PC-3 (cell line): Measurements from ENCODE around the gene ATP2B2. TPM values are rescaled to one million over a fixed set of nuclear protein-coding genes. Genes with fewer than 3 reads are reported as not detected.

Experiments used
- ATAC-seq: fragments of 200-7000 bp; cut with Tn5 transposase; 2 replicates; pipeline ENCODE4 v1.9.1; 2020; ENCODE audit warnings: mild to moderate bottlenecking, moderate library complexity
- BruUV-seq: library from RNA; stranded (reverse); fragments of 400-500 nt; replicated peaks from 2 replicates; lab custom pipeline; 2021; lab: Mats Ljungman, UMichigan
- CTCF ChIA-PET: fragments of 300-600 bp; sonication (Branson Sonifier 250); formaldehyde crosslinking; loops from one replicate; lab custom pipeline; 2022; ENCODE audit warnings: antibody characterized with exemption; lab: Charles Lee
- POLR2A ChIA-PET: fragments of 300-600 bp; sonication (Branson Sonifier 250); formaldehyde crosslinking; loops from one replicate; lab custom pipeline; 2022; ENCODE audit warnings: antibody characterized with exemption; ENCODE audit not compliant: unreplicated experiment; lab: Charles Lee
- DNase-seq: peaks from one replicate; pipeline ENCODE4 v3.0.0-alpha.2; 2015
- H2AFZ ChIP-seq: fragments of 300-600 bp; sonication (generic); 2 replicates; pipeline ENCODE4 v1.6.0; 2016; ENCODE audit warnings: antibody characterized with exemption, low read length
- H3F3A ChIP-seq: fragments of 300-600 bp; sonication (generic); one replicate; pipeline ENCODE4 v1.6.0; 2017; ENCODE audit warnings: antibody characterized with exemption, low read length, control low read depth, mild to moderate bottlenecking; ENCODE audit not compliant: unreplicated experiment
- H3K27ac ChIP-seq: fragments of 300-600 bp; sonication (generic); 2 replicates; pipeline ENCODE4 v1.5.1; 2016; ENCODE audit warnings: mild to moderate bottlenecking, low read length
- H3K27me3 ChIP-seq: fragments of 300-600 bp; sonication (generic); 2 replicates; pipeline ENCODE4 v1.6.1; 2016; ENCODE audit warnings: low read length, mixed read lengths
- H3K36me3 ChIP-seq: fragments of 300-600 bp; sonication (generic); 2 replicates; pipeline ENCODE4 v1.6.1; 2016; ENCODE audit warnings: low read depth, mixed run types, low read length, mixed read lengths
- H3K4me1 ChIP-seq: fragments of 300-600 bp; sonication (generic); 2 replicates; pipeline ENCODE4 v1.5.1; 2016; ENCODE audit warnings: low read length; ENCODE audit not compliant: insufficient read depth
- H3K4me2 ChIP-seq: fragments of 300-600 bp; sonication (generic); 2 replicates; pipeline ENCODE4 v1.6.0; 2016; ENCODE audit warnings: low read length
- H3K4me3 ChIP-seq: fragments of 300-600 bp; sonication (generic); 2 replicates; pipeline ENCODE4 v1.5.1; 2016; ENCODE audit warnings: mild to moderate bottlenecking, low read length, mixed read lengths
- H3K79me2 ChIP-seq: fragments of 300-600 bp; sonication (generic); 2 replicates; pipeline ENCODE4 v1.6.1; 2017; ENCODE audit warnings: low read length, mixed read lengths
- H3K9ac ChIP-seq: fragments of 300-600 bp; sonication (generic); 2 replicates; pipeline ENCODE4 v1.6.0; 2016; ENCODE audit warnings: mild to moderate bottlenecking, low read length
- H3K9me2 ChIP-seq: fragments of 300-600 bp; sonication (generic); replicated peaks from 2 replicates; pipeline ENCODE4 v1.6.1; 2016; ENCODE audit warnings: mixed run types, low read length, mixed read lengths
- H3K9me3 ChIP-seq: fragments of 300-600 bp; sonication (generic); 2 replicates; pipeline ENCODE4 v1.6.1; 2016; ENCODE audit warnings: low read length, mixed read lengths
- H4K20me1 ChIP-seq: fragments of 300-600 bp; sonication (generic); 2 replicates; pipeline ENCODE4 v1.6.1; 2016; ENCODE audit warnings: low read length, mixed read lengths
- CTCF ChIP-seq: fragments of 300-600 bp; sonication (generic); conservative IDR thresholded peaks from 2 replicates; pipeline ENCODE4 v1.5.1; 2017; ENCODE audit warnings: antibody characterized with exemption, low read depth, mild to moderate bottlenecking, low read length
- EZH2 ChIP-seq: fragments of 300-600 bp; sonication (generic); IDR thresholded peaks from one replicate; pipeline ENCODE4 v1.6.1; 2017; ENCODE audit warnings: antibody characterized with exemption, mild to moderate bottlenecking, low read length; ENCODE audit not compliant: unreplicated experiment
- EZH2phosphoT487 ChIP-seq: fragments of 300-600 bp; sonication (generic); IDR thresholded peaks from 2 replicates; pipeline ENCODE4 v1.6.1; 2018; ENCODE audit warnings: mild to moderate bottlenecking, antibody characterized with exemption, low read length, borderline replicate concordance
- intact Hi-C: fragments of 100-400 bp; cut with micrococcal nuclease; formaldehyde crosslinking; loops from 2 replicates; pipeline ENCODE4 v1.9.0; 2023
- total RNA-seq: library from RNA; depleted of rRNA; stranded (reverse); fragments of >200 nt; gene quantifications from 2 replicates; pipeline ENCODE4 v1.2.3, GENCODE V29; 2014

Gene ATP2B2
- total RNA-seq, 1 experiment from 2014 or later, result not detected

DNA sequence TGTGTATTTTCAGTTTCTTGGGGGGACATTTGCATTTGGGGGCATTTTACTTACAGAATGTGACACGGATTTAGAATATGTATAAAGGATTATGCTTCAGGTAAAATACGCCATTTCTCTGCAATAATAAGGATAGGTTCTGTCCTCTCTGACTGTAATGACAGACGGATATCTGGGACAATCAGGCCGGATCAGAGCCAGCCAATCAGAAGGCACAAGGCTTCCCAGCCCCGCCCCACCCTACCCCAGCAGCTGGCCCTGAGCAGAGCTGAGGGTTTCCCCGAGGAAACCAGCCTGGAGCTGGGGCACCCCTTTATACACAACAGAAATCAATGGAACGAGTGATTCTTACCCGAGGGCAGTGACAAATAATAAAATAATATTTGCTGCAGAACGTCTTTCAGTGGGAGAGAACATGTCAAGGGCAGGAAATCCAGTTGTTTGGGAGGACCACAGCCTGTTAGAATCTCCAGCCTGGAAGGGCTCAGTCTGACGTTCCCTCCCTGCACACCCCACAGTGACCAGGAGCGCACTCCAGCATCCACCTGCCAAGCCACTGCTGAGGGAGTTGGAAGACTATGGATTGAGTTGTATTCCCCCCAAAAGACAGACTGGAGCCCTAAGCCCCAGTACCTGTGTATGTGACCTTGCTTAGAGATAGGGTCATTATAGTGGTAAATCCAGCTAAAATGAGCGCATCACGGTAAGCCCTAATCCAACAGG is 154.2 kb downstream of the ATP2B2 start:
- no peaks in the 10 kb centered on the region for H3K27me3 ChIP-seq
- no peak overlapping the region for H3K27ac ChIP-seq
- H3F3A ChIP-seq, result no peaks in the 10 kb centered on the region
- H3K36me3 ChIP-seq, result no peaks in the 10 kb centered on the region
- no peaks in the 10 kb centered on the region for H3K79me2 ChIP-seq
- no peak overlapping the region for H3K4me2 ChIP-seq
- intact Hi-C loops, result no loop called here
- H3K9ac ChIP-seq, result no peak overlapping the region
- ATAC-seq (no peak), DNase-seq (no peak)
- TF ChIP-seq CTCF, result no peak
- H3K4me1 ChIP-seq, result peaks cover 31% of the 10 kb centered on the region
- no peaks in the 10 kb centered on the region for H4K20me1 ChIP-seq
- H3K9me2 ChIP-seq, result no peaks in the 10 kb centered on the region
- no peak overlapping the region for H3K4me3 ChIP-seq
- no peaks in the 10 kb centered on the region for H3K9me3 ChIP-seq
- POLR2A ChIA-PET, result no interaction called here
- CTCF ChIA-PET, result no interaction called here
- no TSS peak for BruUV-seq
- no peak overlapping the region for H2AFZ ChIP-seq

DNA sequence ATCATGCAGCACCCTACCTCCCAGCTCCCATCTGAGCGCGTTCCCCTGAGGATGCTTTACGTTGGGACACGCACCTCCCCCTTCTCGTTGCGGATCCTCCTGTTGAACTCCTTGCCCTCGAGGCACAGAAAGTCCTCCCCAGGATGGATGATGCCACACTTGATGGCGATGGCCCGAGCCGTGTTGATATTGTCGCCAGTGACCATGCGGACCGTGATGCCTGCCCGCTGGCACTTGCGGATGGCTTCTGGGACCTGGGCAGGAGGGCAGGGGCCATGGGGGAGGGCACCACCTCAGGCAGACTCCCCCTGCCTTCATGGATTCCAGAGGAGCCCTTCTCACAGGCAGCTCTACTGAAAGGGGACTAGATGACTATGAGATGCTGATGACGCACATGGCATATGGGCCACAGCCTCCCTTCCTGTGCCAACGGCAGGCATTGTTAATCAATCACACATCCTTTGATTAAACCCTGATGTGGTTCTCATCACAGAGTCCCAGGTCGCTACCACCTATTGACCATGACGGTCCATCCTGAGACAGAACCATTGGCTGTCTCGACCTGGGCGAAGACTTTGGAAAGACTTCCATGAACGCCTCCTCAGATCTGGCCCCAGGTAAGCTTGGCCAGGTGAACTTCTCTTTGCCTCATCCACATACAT is 154.9 kb downstream of the ATP2B2 start:
- Histone ChIP-seq H3K27ac (no peak overlapping the region), H3K4me3 (no peak overlapping the region), H3K9me3 (no peaks in the 10 kb centered on the region), H2AFZ (no peak overlapping the region), H3K27me3 (no peaks in the 10 kb centered on the region), H3K9ac (no peak overlapping the region), H3K4me1 (peaks cover 27% of the 10 kb centered on the region), H4K20me1 (no peaks in the 10 kb centered on the region), H3K36me3 (no peaks in the 10 kb centered on the region), H3K9me2 (no peaks in the 10 kb centered on the region), H3K79me2 (no peaks in the 10 kb centered on the region), H3F3A (no peaks in the 10 kb centered on the region), H3K4me2 (no peak overlapping the region)
- TF ChIP-seq EZH2 (no peak), EZH2phosphoT487 (no peak), CTCF (no peak)
- POLR2A ChIA-PET, result no interaction called here
- DNase-seq (no peak), ATAC-seq (no peak)
- no TSS peak for BruUV-seq
- intact Hi-C loops, result no loop called here
- CTCF ChIA-PET, result no interaction called here

DNA sequence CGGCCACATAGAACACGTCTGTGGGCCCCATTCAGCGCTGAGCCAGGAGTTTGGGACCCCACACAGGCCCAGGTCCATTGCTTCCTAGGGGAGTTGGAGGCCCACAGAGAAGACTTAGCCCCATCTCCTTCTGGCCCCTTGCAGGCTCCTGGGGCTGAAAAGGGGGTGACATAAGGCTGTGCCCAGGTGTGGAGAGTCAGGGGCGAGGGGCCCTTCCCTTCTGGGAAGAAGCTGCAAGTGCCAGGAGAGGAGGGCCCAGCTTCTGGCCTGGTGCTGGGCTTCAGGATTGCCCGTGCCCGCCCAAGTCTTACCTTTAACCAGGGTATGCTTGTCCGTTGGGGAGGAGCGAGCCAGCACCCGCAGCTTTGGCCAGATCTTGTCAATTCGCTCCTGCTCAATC is 155.6 kb downstream of the ATP2B2 start:
- H3K4me2 ChIP-seq, result no peak overlapping the region
- no peaks in the 10 kb centered on the region for H3K9me3 ChIP-seq
- H3F3A ChIP-seq, result no peaks in the 10 kb centered on the region
- H3K9ac ChIP-seq, result no peak overlapping the region
- ATAC-seq (no peak), DNase-seq (no peak)
- POLR2A ChIA-PET, result no interaction called here
- H3K27ac ChIP-seq, result no peak overlapping the region
- CTCF ChIA-PET, result no interaction called here
- no peak overlapping the region for H3K4me3 ChIP-seq
- intact Hi-C loops, result no loop called here
- no peaks in the 10 kb centered on the region for H3K79me2 ChIP-seq
- no peaks in the 10 kb centered on the region for H3K36me3 ChIP-seq
- no peak overlapping the region for H2AFZ ChIP-seq
- no peaks in the 10 kb centered on the region for H3K9me2 ChIP-seq
- no peak for TF ChIP-seq CTCF
- no peak for TF ChIP-seq EZH2phosphoT487
- no peak for TF ChIP-seq EZH2
- no peaks in the 10 kb centered on the region for H4K20me1 ChIP-seq
- BruUV-seq, result no TSS peak
- H3K4me1 ChIP-seq, result peaks cover 24% of the 10 kb centered on the region
- H3K27me3 ChIP-seq, result no peaks in the 10 kb centered on the region
